Heart left ventricle (tissue), 13 donors: ENCODE measurements around the gene PPM1L.

Experiments
- POLR2A ChIP-seq, 2 donors: fragments of 450-650 bp; IDR thresholded peaks; one replicate each; pipeline ENCODE4 v1.6.1; 2017; ENCODE audit warnings: antibody characterized with exemption in 2 of 2, mild to moderate bottlenecking in 2 of 2, moderate library complexity in 2 of 2
- TF ChIP-seq, protein P1 (sequence below), 12 donors: fragments of 200-600 bp; sonication (generic) in 4 of 12; IDR thresholded peaks; one replicate each; pipeline versions ENCODE4 v1.5.0 to v1.8.0; 2018 to 2022; ENCODE audit warnings: antibody characterized with exemption in 12 of 12, mild to moderate bottlenecking in 5 of 12
- donor health status: ischemic (EF 13 %, LVEDD 7.1; RV severe dilation, severe dysfunction).
- donor health status: DM: no; HTN: yes; CAD: no.
- donor health status: DM: no; HTN: no; CAD: no.
- donor health status: ischemic (EF 25% LVEDD 6.9; RV normal size, moderate dysfunction).
- donor health status: ischemic (EF 25% LVEDD 5.7; RV mildly dilated, moderate dysfunction).
- donor health status: ischemic (EF 35%, LVEDD 5.7; RV mildly dilated, moderate dysfunction).
- donor health status: nonischemic (EF 11% LVEDD 7.7; RV severe dilation, severe dysfunction).
- donor health status: DM: yes; HTN: yes; CAD: no.
- donor health status: PGD.
- donor health status: ischemic (EF 29% LVEDD 5.4; RV normal size, mild dysfunction).
- donor health status: nonischemic (EF 23%, LVEDD 6.1; RV moderate dilation, normal function).

DNA sequence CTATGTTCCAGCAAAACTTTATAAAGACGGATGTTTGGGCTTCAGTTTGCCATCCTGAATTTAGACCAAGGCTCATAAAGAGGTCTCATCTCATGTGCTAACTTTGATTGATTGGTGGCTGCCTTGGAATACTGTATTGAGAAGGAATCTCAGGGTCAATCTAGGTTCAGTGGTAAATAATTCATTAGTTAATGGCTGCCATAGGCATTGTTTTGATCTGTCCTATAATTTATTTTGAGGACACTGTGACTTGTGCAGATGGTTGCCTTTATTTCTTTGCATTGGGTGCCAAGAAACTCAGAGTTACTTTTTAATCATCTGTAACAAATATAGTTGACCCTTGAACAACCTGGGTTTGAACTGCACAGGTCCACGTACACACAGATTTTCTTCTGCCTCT, 189.3 kb downstream of the PPM1L start:
- TF ChIP-seq, protein P1, sequence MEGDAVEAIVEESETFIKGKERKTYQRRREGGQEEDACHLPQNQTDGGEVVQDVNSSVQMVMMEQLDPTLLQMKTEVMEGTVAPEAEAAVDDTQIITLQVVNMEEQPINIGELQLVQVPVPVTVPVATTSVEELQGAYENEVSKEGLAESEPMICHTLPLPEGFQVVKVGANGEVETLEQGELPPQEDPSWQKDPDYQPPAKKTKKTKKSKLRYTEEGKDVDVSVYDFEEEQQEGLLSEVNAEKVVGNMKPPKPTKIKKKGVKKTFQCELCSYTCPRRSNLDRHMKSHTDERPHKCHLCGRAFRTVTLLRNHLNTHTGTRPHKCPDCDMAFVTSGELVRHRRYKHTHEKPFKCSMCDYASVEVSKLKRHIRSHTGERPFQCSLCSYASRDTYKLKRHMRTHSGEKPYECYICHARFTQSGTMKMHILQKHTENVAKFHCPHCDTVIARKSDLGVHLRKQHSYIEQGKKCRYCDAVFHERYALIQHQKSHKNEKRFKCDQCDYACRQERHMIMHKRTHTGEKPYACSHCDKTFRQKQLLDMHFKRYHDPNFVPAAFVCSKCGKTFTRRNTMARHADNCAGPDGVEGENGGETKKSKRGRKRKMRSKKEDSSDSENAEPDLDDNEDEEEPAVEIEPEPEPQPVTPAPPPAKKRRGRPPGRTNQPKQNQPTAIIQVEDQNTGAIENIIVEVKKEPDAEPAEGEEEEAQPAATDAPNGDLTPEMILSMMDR (IDR thresholded peaks at IDR 0.05): no peak
- no peak for TF ChIP-seq POLR2A (IDR thresholded peaks at IDR 0.05)
